Measurements from ENCODE around the gene LONRF2. TPM values are rescaled to one million over a fixed set of nuclear protein-coding genes. Genes with fewer than 3 reads are reported as not detected.

Gene LONRF2
- total RNA-seq, 5 donors from 2014 or later (not counting 1 experiment from before 2014, with no cell fraction given) = 0.19 to 0.30 (median 0.29) TPM; not detected in 1

DNA sequence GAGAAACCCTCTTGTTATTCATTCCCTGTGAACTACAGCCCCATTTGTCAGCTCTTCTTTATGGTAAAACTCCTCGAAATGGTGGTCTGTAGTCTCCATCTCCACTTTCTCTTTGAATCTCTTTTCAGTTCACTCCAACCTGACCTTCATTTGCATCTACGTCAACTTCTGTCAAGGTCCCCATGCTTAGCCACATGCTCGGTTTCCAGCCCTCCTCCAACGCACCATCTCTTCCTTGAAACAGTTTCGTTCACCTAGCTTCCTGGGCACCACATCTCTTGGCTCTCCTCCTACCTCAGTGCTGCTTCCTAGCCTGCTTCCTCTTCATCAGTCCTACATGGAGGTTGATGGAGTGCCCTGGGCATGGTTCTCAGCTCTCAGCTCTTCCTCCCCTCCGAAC lies 98.8 kb downstream of the LONRF2 start:
- H3K27me3 ChIP-seq (replicated peaks in 1 of 2; ENCODE audit: control insufficient read depth in 2 of 2, extremely low read depth in 1 of 2, insufficient read depth in 2 of 2, low read length in 1 of 2) = peaks cover 0 to 8% of the 10 kb centered on the region in 2 experiments

More for the DNA sequence above, 98.8 kb downstream of the LONRF2 start:
- Histone ChIP-seq H3K36me3 (ENCODE audit: control insufficient read depth in 2 of 2, extremely low read depth in 1 of 2, insufficient read depth in 1 of 2, low read length in 1 of 2) (no peaks in the 10 kb centered on the region), H3K4me1 (ENCODE audit: control insufficient read depth in 1 of 2, extremely low read depth in 1 of 2, insufficient read depth in 2 of 2, low read length in 2 of 2) (no peaks in the 10 kb centered on the region), H3K27ac (ENCODE audit: low read length) (no peak overlapping the region), H3K4me3 (ENCODE audit: control insufficient read depth in 1 of 2, extremely low read depth in 1 of 2, low read length in 1 of 2) (no peak overlapping the region), H3K9me3 (no peaks in the 10 kb centered on the region)
- ATAC-seq (replicated peaks in 1 of 4) (no peak), DNase-seq (no peak)
- WGBS (ENCODE audit: insufficient coverage) = 93% methylated on average over 5 of the region's 6 CpGs
- H3K4me3 Mint-ChIP-seq = no peak overlapping the region
- CTCF ChIA-PET = no interaction called here
- H3K4me1 Mint-ChIP-seq = peaks cover 0 to 4% (median 4%) of the 10 kb centered on the region in 3 donors
- peaks cover 21 to 22% of the 10 kb centered on the region in 2 donors for H3K27me3 Mint-ChIP-seq
- POLR2A ChIA-PET = interaction anchor here in 1 of 2 donors (0.6 kb wide), 1 partner anchor 220 kb away, joined by 3 read pairs; no protein-coding TSS in a partner anchor
- H3K9me3 Mint-ChIP-seq = peaks cover 0 to 4% (median 0%) of the 10 kb centered on the region in 3 donors
- no peaks in the 10 kb centered on the region for H3K36me3 Mint-ChIP-seq
- no peak overlapping the region for H3K27ac Mint-ChIP-seq

Other genes with a start within 250 kb of the LONRF2 start
- gene AFF3, start 179.9 kb downstream of the LONRF2 start, total RNA-seq = 10 to 100 TPM in 4 of 5 donors, 1 to 10 TPM in 1; 9.9 to 23.5 (median 11.5) TPM
- 1 to 10 TPM; 3.4 to 5.8 (median 4.1) TPM for gene CHST10, start 95.2 kb upstream of the LONRF2 start, total RNA-seq
- not detected for gene NMS, start 148.0 kb upstream of the LONRF2 start, total RNA-seq
- 10 to 100 TPM; 17.2 to 21.9 (median 18.6) TPM for gene PDCL3, start 240.5 kb upstream of the LONRF2 start, total RNA-seq